ENCODE measurements around the gene NENF.

The NENF gene

DNA sequence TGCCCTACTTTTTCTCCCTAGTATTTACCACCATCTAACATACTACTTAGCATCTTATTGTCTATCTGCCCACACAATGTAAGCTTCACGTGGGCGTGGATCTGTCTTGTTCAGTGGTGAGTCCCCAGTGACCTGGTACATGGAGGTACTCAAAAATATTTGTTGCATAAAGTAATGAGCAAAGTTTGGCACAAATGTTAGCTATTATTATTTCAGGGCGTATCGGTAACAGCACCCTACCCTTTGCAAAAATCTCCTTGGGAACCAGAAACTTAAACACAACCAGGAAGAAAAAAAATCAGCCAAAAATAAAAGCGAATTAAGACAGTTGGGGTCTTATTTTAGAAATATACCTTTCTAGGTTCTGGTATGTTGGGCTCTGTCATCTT, 454 bp upstream of the NENF start:
- peak overlapping the region; percentile 48; the same call in 1 of the 2 replicates for H3K9ac ChIP-seq (ENCODE audit: low read length)
- H3K4me3 ChIP-seq (ENCODE audit: low read length), result peak overlapping the region; percentile 49
- 0 out of 2 replicates have a peak, but pooled peaks cover 4% of the 10 kb centered on the region for H3K4me1 ChIP-seq (ENCODE audit: low read length)
- H3F3A ChIP-seq (ENCODE audit: insufficient read depth, low read length), result 0 out of 2 replicates have a peak, but pooled peaks cover 4% of the 10 kb centered on the region
- no peaks in the 10 kb centered on the region for H3K9me3 ChIP-seq (replicated peaks; ENCODE audit: insufficient read depth, low read length)
- TF ChIP-seq EZH2 (optimal IDR thresholded peaks at IDR 0.05; ENCODE audit: low read depth, low read length) (no peak), EZH2phosphoT487 (IDR thresholded peaks at IDR 0.05; ENCODE audit: low read length) (no peak)
- TF ChIP-seq, protein P1, sequence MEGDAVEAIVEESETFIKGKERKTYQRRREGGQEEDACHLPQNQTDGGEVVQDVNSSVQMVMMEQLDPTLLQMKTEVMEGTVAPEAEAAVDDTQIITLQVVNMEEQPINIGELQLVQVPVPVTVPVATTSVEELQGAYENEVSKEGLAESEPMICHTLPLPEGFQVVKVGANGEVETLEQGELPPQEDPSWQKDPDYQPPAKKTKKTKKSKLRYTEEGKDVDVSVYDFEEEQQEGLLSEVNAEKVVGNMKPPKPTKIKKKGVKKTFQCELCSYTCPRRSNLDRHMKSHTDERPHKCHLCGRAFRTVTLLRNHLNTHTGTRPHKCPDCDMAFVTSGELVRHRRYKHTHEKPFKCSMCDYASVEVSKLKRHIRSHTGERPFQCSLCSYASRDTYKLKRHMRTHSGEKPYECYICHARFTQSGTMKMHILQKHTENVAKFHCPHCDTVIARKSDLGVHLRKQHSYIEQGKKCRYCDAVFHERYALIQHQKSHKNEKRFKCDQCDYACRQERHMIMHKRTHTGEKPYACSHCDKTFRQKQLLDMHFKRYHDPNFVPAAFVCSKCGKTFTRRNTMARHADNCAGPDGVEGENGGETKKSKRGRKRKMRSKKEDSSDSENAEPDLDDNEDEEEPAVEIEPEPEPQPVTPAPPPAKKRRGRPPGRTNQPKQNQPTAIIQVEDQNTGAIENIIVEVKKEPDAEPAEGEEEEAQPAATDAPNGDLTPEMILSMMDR (IDR thresholded peaks at IDR 0.05; ENCODE audit: low read length), result no peak
- no peaks in the 10 kb centered on the region for H3K79me2 ChIP-seq (ENCODE audit: low read length)
- peak overlapping the region; percentile 66 for H3K4me2 ChIP-seq (ENCODE audit: low read depth, low read length)
- H3K9me2 ChIP-seq (replicated peaks; ENCODE audit: insufficient read depth, low read length), result no peaks in the 10 kb centered on the region
- no peak overlapping the region for H3K27ac ChIP-seq (ENCODE audit: low read length)
- H3K36me3 ChIP-seq (replicated peaks; ENCODE audit: insufficient read depth, low read length), result no peaks in the 10 kb centered on the region
- peak overlapping the region; percentile 57 for H2AFZ ChIP-seq (ENCODE audit: low read length)
- no peaks in the 10 kb centered on the region for H4K20me1 ChIP-seq (ENCODE audit: insufficient read depth, low read length)
- no peaks in the 10 kb centered on the region for H3K27me3 ChIP-seq (replicated peaks; ENCODE audit: insufficient read depth, low read length)
- no peak for DNase-seq

- DNase-seq, result no peak
- Histone ChIP-seq H3K27ac (ENCODE audit: low read length) (no peak overlapping the region), H3K9ac (ENCODE audit: low read length) (peak overlapping the region; percentile 54; the same call in 1 of the 2 replicates), H3K4me2 (ENCODE audit: low read depth, low read length) (peak overlapping the region; percentile 91), H3K9me3 (replicated peaks; ENCODE audit: insufficient read depth, low read length) (no peaks in the 10 kb centered on the region), H2AFZ (ENCODE audit: low read length) (peak overlapping the region; percentile 85), H3K79me2 (ENCODE audit: low read length) (no peaks in the 10 kb centered on the region), H3K36me3 (replicated peaks; ENCODE audit: insufficient read depth, low read length) (no peaks in the 10 kb centered on the region), H3K9me2 (replicated peaks; ENCODE audit: insufficient read depth, low read length) (no peaks in the 10 kb centered on the region), H3K4me1 (ENCODE audit: low read length) (0 out of 2 replicates have a peak, but pooled peaks cover 4% of the 10 kb centered on the region), H3F3A (ENCODE audit: insufficient read depth, low read length) (0 out of 2 replicates have a peak, but pooled peaks cover 4% of the 10 kb centered on the region), H3K4me3 (ENCODE audit: low read length) (peak overlapping the region; percentile 68), H4K20me1 (ENCODE audit: insufficient read depth, low read length) (no peaks in the 10 kb centered on the region), H3K27me3 (replicated peaks; ENCODE audit: insufficient read depth, low read length) (no peaks in the 10 kb centered on the region)
- TF ChIP-seq EZH2 (optimal IDR thresholded peaks at IDR 0.05; ENCODE audit: low read depth, low read length) (no peak), EZH2phosphoT487 (IDR thresholded peaks at IDR 0.05; ENCODE audit: low read length) (no peak)
- TF ChIP-seq, protein P1 (IDR thresholded peaks at IDR 0.05; ENCODE audit: low read length), result no peak
These were observed 1.1 kb downstream of the NENF start for GRCh38 chr1:212433577-212434462.

DNA sequence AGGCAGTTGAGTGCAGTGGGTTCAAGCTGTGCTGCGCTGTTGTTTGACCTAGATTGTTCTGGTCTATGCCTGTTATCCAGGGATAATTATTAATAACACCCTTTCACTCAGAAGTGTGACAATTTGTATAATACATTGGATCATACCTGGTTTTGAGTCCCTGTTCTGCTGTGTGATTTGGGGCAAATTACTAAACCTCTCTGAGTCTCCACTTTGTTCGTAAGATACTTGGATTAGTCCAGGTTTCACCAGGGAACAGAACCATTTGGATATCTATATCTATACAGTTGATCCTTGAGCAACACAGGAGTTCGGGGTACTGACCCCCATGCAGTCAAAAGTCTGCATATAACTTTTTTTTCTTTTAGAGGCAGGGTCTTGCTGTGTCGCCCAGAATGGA, 2.3 kb downstream of the NENF start:
- TF ChIP-seq, protein P1 (IDR thresholded peaks at IDR 0.05; ENCODE audit: low read length), result no peak
- TF ChIP-seq EZH2phosphoT487 (IDR thresholded peaks at IDR 0.05; ENCODE audit: low read length), result no peak
- TF ChIP-seq EZH2 (optimal IDR thresholded peaks at IDR 0.05; ENCODE audit: low read depth, low read length), result no peak
- Histone ChIP-seq H3K27ac (ENCODE audit: low read length) (no peak overlapping the region), H2AFZ (ENCODE audit: low read length) (no peak overlapping the region), H3K9me3 (replicated peaks; ENCODE audit: insufficient read depth, low read length) (no peaks in the 10 kb centered on the region), H3F3A (ENCODE audit: insufficient read depth, low read length) (0 out of 2 replicates have a peak, but pooled peaks cover 4% of the 10 kb centered on the region), H3K79me2 (ENCODE audit: low read length) (no peaks in the 10 kb centered on the region), H3K4me2 (ENCODE audit: low read depth, low read length) (no peak overlapping the region), H3K27me3 (replicated peaks; ENCODE audit: insufficient read depth, low read length) (no peaks in the 10 kb centered on the region), H4K20me1 (ENCODE audit: insufficient read depth, low read length) (no peaks in the 10 kb centered on the region), H3K4me1 (ENCODE audit: low read length) (0 out of 2 replicates have a peak, but pooled peaks cover 4% of the 10 kb centered on the region), H3K4me3 (ENCODE audit: low read length) (no peak overlapping the region), H3K9me2 (replicated peaks; ENCODE audit: insufficient read depth, low read length) (no peaks in the 10 kb centered on the region), H3K9ac (ENCODE audit: low read length) (no peak overlapping the region), H3K36me3 (replicated peaks; ENCODE audit: insufficient read depth, low read length) (no peaks in the 10 kb centered on the region)
- DNase-seq, result no peak
